ENCODE measurements around the gene SLC34A3. TPM values are rescaled to one million over a fixed set of nuclear protein-coding genes. Genes with fewer than 3 reads are reported as not detected.

Gene SLC34A3
- total RNA-seq, 1 experiment from 2014 or later = 0.13 TPM

GRCh38 chr9:137188490-137189296, 42.0 kb upstream of the SLC34A3 start, which contains the start of the genes ANAPC2 and SSNA1 (continued):
- TF ChIP-seq USF1 (CRISPR knock-in tag; IDR thresholded peaks at IDR 0.05) = peak; percentile 51; the same call in 1 of the 2 replicates
- peak; percentile 96 for TF ChIP-seq ETV6 (CRISPR knock-in tag; IDR thresholded peaks at IDR 0.05)
- TF ChIP-seq JUN (CRISPR knock-in tag; IDR thresholded peaks at IDR 0.05) = peak; percentile 60; the same call in 1 of the 2 replicates
- TF ChIP-seq TEAD1 (CRISPR knock-in tag; IDR thresholded peaks at IDR 0.05) = peak; percentile 55; the same call in 1 of the 2 replicates
- TF ChIP-seq PRDM15 (CRISPR knock-in tag; IDR thresholded peaks at IDR 0.05) = peak; percentile 53; the same call in 1 of the 2 replicates
- peak; percentile 99 for TF ChIP-seq SP1 (CRISPR knock-in tag; conservative IDR thresholded peaks at IDR 0.05)
- TF ChIP-seq KAT7 (CRISPR knock-in tag; IDR thresholded peaks at IDR 0.05; ENCODE audit: borderline replicate concordance) = peak; percentile 94; the same call in 1 of the 2 replicates

GRCh38 chr9:137189297-137190295, 41.1 kb upstream of the SLC34A3 start:
- ATAC-seq (no peak), DNase-seq (ENCODE audit: low spot score) (no peak)
- ChIA-PET POLR2A (interaction anchor here (0.7 to 2.3 kb wide), 7 partner anchors 11 to 51 kb away, joined by 3 to 13 read pairs (median 4); partner anchors contain the start of genes NDOR1, RNF224, TMEM203 and TPRN), CTCF (interaction anchor here (0.6 to 3.2 kb wide), 28 partner anchors 9 to 295 kb away, joined by 3 to 24 read pairs (median 5); partner anchors contain the start of genes CYSRT1, EXD3, NDOR1 and NPDC1)
- H3K9me3 Mint-ChIP-seq = no peaks in the 10 kb centered on the region
- peaks cover 20% of the 10 kb centered on the region for H3K4me1 Mint-ChIP-seq
- H3K27ac Mint-ChIP-seq = peak overlapping the region; percentile 94; the same call in 1 of the 2 replicates
- peak; percentile 60; the same call in 1 of the 2 replicates for TF ChIP-seq FOXK1 (CRISPR knock-in tag; IDR thresholded peaks at IDR 0.05)
- no peak for TF ChIP-seq JUN (CRISPR knock-in tag; IDR thresholded peaks at IDR 0.05)
- peak overlapping the region; percentile 92 for H3K4me3 Mint-ChIP-seq
- H3K36me3 Mint-ChIP-seq = no peaks in the 10 kb centered on the region; the same call in 1 of the 2 replicates
- H3K27me3 Mint-ChIP-seq (ENCODE audit: low read depth) = no peaks in the 10 kb centered on the region

- ATAC-seq = no peak
- Mint-ChIP-seq H3K36me3 (no peaks in the 10 kb centered on the region; the same call in 1 of the 2 replicates), H3K27me3 (ENCODE audit: low read depth) (no peaks in the 10 kb centered on the region), H3K4me1 (peaks cover 24% of the 10 kb centered on the region), H3K4me3 (peak overlapping the region; percentile 55), H3K27ac (peak overlapping the region; percentile 63; the same call in 1 of the 2 replicates), H3K9me3 (no peaks in the 10 kb centered on the region)
- ChIA-PET CTCF (interaction anchor here (0.6 to 3.2 kb wide), 7 partner anchors 9 to 155 kb away, joined by 3 to 24 read pairs (median 4); partner anchors contain the start of gene RNF224), POLR2A (interaction anchor here (2.3 kb wide), 1 partner anchor 10 kb away, joined by 13 read pairs; the partner anchor contains the start of gene TPRN)
- TF ChIP-seq EMX1 (CRISPR knock-in tag; IDR thresholded peaks at IDR 0.05) (no peak), RORB (CRISPR knock-in tag; IDR thresholded peaks at IDR 0.05) (no peak), CDX4 (CRISPR knock-in tag; IDR thresholded peaks at IDR 0.05; ENCODE audit: borderline replicate concordance) (no peak)
- no peak for DNase-seq (ENCODE audit: low spot score)
Observed at GRCh38 chr9:137190315-137190856, 40.3 kb upstream of the SLC34A3 start.

All from WTC11 (cell line).